SK-N-SH (cell line): ENCODE measurements around the gene SYNM. TPM values are rescaled to one million over a fixed set of nuclear protein-coding genes. Genes with fewer than 3 reads are reported as not detected.
A peak's percentile ranks its signal among the peaks of the same experiment; 100 is the strongest.

ENCODE experiments used
- CTCF ChIA-PET: fragments of 300-600, 350-600 bp; formaldehyde crosslinking; extraction: SDS; loops from one replicate; lab custom pipeline; 2021; lab: Yijun Ruan, JAX
- POLR2A ChIA-PET: fragments of 350-600 bp; sonication (Branson Sonifier 250); formaldehyde crosslinking; extraction: SDS; loops from one replicate; lab custom pipeline; 2020; ENCODE audit warnings: antibody characterized with exemption, inconsistent platforms; lab: Yijun Ruan, JAX
- DNase-seq: peaks from one replicate; pipeline ENCODE4 v3.0.0; 2012
- H2AFZ ChIP-seq: fragments of 200-600 bp; sonication (generic); 2 replicates; pipeline ENCODE4 v1.8.1; 2016; ENCODE audit warnings: antibody characterized with exemption, mild to moderate bottlenecking, low read depth
- H3F3A ChIP-seq: fragments of 200-600 bp; sonication (generic); replicated peaks from 2 replicates; pipeline ENCODE3; 2016; ENCODE audit warnings: antibody characterized with exemption, mild to moderate bottlenecking; ENCODE audit not compliant: insufficient read depth
- H3K27ac ChIP-seq, 2 experiments: fragments of 200-500 bp in 1 of 2; fragments of 200-600 bp in 1 of 2; sonication (Bioruptor generic) in 1 of 2; sonication (generic), shearing (Covaris generic) in 1 of 2; 2 replicates each; pipeline versions ENCODE4 v1.5.1 to v1.6.1; 2014 to 2016; ENCODE audit warnings: low read depth in 2 of 2, inconsistent platforms in 1 of 2, low read length in 1 of 2, mild to moderate bottlenecking in 1 of 2, mixed read lengths in 1 of 2
- H3K27me3 ChIP-seq: fragments of 200-600 bp; sonication (generic), shearing (Covaris generic); 2 replicates; pipeline ENCODE4 v1.6.1; 2016; ENCODE audit warnings: mixed run types; ENCODE audit not compliant: insufficient read depth
- H3K36me3 ChIP-seq, 2 experiments: fragments of 200-500 bp in 1 of 2; fragments of 200-600 bp in 1 of 2; sonication (Bioruptor generic) in 1 of 2; sonication (generic) in 1 of 2; replicated peaks in 1 of 2; 2 replicates each; pipeline versions ENCODE3 to v1.5.1; 2014 to 2016; ENCODE audit warnings: low read length in 1 of 2, mild to moderate bottlenecking in 1 of 2; ENCODE audit not compliant: insufficient read depth in 2 of 2, control insufficient read depth in 1 of 2
- H3K4me1 ChIP-seq, 2 experiments: fragments of 200-500 bp in 1 of 2; fragments of 200-600 bp in 1 of 2; sonication (Bioruptor generic) in 1 of 2; sonication (generic), shearing (Covaris generic) in 1 of 2; 2 replicates each; pipeline versions ENCODE4 v1.5.1 to v1.6.1; 2014 to 2016; ENCODE audit warnings: low read depth in 1 of 2, low read length in 1 of 2, mixed run types in 1 of 2; ENCODE audit not compliant: insufficient read depth in 2 of 2, control insufficient read depth in 1 of 2
- H3K4me2 ChIP-seq: fragments of 200-600 bp; sonication (generic), shearing (Covaris generic); 2 replicates; pipeline ENCODE4 v1.6.1; 2017; ENCODE audit warnings: mixed run types
- H3K4me3 ChIP-seq, 2 experiments: fragments of 200-500 bp in 1 of 2; fragments of 200-600 bp in 1 of 2; sonication (Bioruptor generic) in 1 of 2; sonication (generic), shearing (Covaris generic) in 1 of 2; 2 replicates each; pipeline versions ENCODE4 v1.5.1 to v1.8.1; 2014 to 2016; ENCODE audit warnings: low read depth in 2 of 2, inconsistent platforms in 1 of 2, low read length in 1 of 2, mild to moderate bottlenecking in 1 of 2, mixed read lengths in 1 of 2, moderate library complexity in 1 of 2
- H3K79me2 ChIP-seq: fragments of 200-600 bp; sonication (generic); 2 replicates; pipeline ENCODE4 v1.8.1; 2017; ENCODE audit warnings: mild to moderate bottlenecking; ENCODE audit not compliant: insufficient read depth
- H3K9ac ChIP-seq: fragments of 200-600 bp; sonication (generic); 2 replicates; pipeline ENCODE4 v1.6.1; 2017; ENCODE audit warnings: mixed run types
- H3K9me2 ChIP-seq: fragments of 200-600 bp; sonication (generic); 2 replicates; pipeline ENCODE4 v1.6.1; 2017; ENCODE audit warnings: mixed run types
- H3K9me3 ChIP-seq: fragments of 200-600 bp; sonication (generic); 2 replicates; pipeline ENCODE4 v1.6.1; 2017; ENCODE audit warnings: mixed run types, mild to moderate bottlenecking, moderate library complexity
- H4K20me1 ChIP-seq: fragments of 200-600 bp; sonication (generic); 2 replicates; pipeline ENCODE4 v1.6.1; 2017; ENCODE audit warnings: mild to moderate bottlenecking, mixed run types; ENCODE audit not compliant: insufficient read depth
- CHD2 ChIP-seq: fragments of 150-350 bp; IDR thresholded peaks from 2 replicates; pipeline ENCODE4 v1.6.1; 2018; ENCODE audit warnings: low read length; ENCODE audit not compliant: partially characterized antibody
- ELF1 ChIP-seq: IDR thresholded peaks from 2 replicates; pipeline ENCODE4 v1.4.0; 2012
- EZH2phosphoT487 ChIP-seq: fragments of 200-600 bp; sonication (generic); IDR thresholded peaks from 2 replicates; pipeline ENCODE4 v1.6.1; 2017; ENCODE audit warnings: low read depth, mixed run types, mild to moderate bottlenecking, antibody characterized with exemption, moderate library complexity, borderline replicate concordance
- FOXJ3 ChIP-seq: sonication (generic); formaldehyde crosslinking; IDR thresholded peaks from 2 replicates; pipeline ENCODE4 v1.5.1; 2020; ENCODE audit warnings: mild to moderate bottlenecking, missing genetic modification reagents
- GABPA ChIP-seq: IDR thresholded peaks from 2 replicates; pipeline ENCODE4 v1.4.0; 2012; ENCODE audit warnings: low read depth, mild to moderate bottlenecking
- GATA2 ChIP-seq: sonication (generic); formaldehyde crosslinking; IDR thresholded peaks from 2 replicates; pipeline ENCODE4 v1.5.0; 2020; ENCODE audit warnings: mild to moderate bottlenecking, missing genetic modification reagents
- JUND ChIP-seq: IDR thresholded peaks from 2 replicates; pipeline ENCODE4 v1.4.0; 2012
- MEF2A ChIP-seq: IDR thresholded peaks from 2 replicates; pipeline ENCODE4 v1.4.0; 2012; ENCODE audit warnings: low read depth, borderline replicate concordance
- MXI1 ChIP-seq: IDR thresholded peaks from 2 replicates; pipeline ENCODE4 v1.6.1; 2012; ENCODE audit warnings: mild to moderate bottlenecking, low read depth, low read length, improper control_type of control experiment
- RCOR1 ChIP-seq: fragments of 150-350 bp; IDR thresholded peaks from 2 replicates; pipeline ENCODE4 v1.6.1; 2017; ENCODE audit warnings: antibody characterized with exemption, low read length
- RFX5 ChIP-seq: IDR thresholded peaks from 2 replicates; pipeline ENCODE4 v1.6.1; 2012; ENCODE audit warnings: mild to moderate bottlenecking, improper control_type of control experiment, low read length
- TCF12 ChIP-seq: IDR thresholded peaks from 2 replicates; pipeline ENCODE4 v1.4.0; 2012
- YY1 ChIP-seq: IDR thresholded peaks from 2 replicates; pipeline ENCODE4 v1.4.0; 2012; ENCODE audit warnings: low read depth, mild to moderate bottlenecking
- WGBS: methylation state at CpG from one replicate; pipeline ENCODE4 v1.1.6; 2017; ENCODE audit warnings: low lambda C conversion rate; 5-methylcytosine and 5-hydroxymethylcytosine counted together
- polyA plus RNA-seq, 3 experiments: library from polyadenylated mRNA; depleted of rRNA; stranded (reverse); fragments of >200 nt; gene quantifications; 2 replicates each; pipeline ENCODE4 v1.2.3, GENCODE V29; 2012
- TF ChIP-seq, protein P1 (sequence below): fragments of 150-350 bp; IDR thresholded peaks from 2 replicates; pipeline ENCODE4 v1.6.1; 2017; ENCODE audit warnings: antibody characterized with exemption, low read length, low read depth, borderline replicate concordance
- TF ChIP-seq, protein P2 (sequence below): IDR thresholded peaks from 2 replicates; pipeline ENCODE4 v1.4.0; 2012; ENCODE audit warnings: low read depth, borderline replicate concordance
- TF ChIP-seq, protein P3 (sequence below): IDR thresholded peaks from 2 replicates; pipeline ENCODE4 v1.4.0; 2012; ENCODE audit warnings: low read depth
- TF ChIP-seq, protein P4 (sequence below): fragments of 200-600 bp; sonication (generic); IDR thresholded peaks from 2 replicates; pipeline ENCODE4 v1.6.1; 2017; ENCODE audit warnings: antibody characterized with exemption, mild to moderate bottlenecking, moderate library complexity

Gene SYNM
- polyA plus RNA-seq, 1 of the 3 experiments (the other 2 are of a cell fraction) = 5.0 TPM

DNA sequence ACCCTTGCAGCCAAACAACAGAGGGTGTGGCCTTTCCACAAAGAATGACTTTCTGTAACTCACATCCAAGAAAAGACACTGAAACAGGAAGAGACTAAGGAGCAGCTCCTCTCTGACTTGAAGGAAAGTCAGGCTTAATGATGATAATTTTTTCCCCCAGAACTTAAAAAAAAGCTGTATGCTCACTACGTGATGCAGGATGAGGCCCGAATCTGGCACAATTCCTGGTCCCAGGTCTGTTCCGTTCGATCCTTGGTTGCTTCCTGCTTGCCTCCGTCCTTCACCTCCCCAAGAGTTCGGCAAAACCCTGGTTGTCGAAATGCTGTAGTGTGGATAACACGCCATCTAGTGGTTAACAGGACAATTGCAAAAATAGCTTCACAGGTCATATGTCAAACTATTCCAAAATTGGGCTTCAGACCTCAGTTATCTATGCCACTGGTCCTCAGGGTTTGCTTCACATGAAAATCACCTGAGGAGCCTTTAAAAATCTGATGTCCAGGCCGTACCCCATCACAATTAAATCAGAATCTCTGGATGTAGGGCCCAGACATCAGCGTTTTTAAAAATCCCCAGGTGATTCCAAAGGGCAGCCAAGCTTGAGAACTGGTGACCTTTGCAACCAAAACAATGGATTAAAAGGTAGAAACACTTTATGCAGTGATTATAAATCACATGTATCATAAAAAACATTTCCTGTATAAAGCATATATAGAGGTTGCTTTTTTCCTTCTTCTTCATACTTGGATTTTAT, 28.1 kb upstream of the SYNM start (continued):
- TF ChIP-seq EZH2phosphoT487 = no peak
- TF ChIP-seq CHD2 = no peak
- TF ChIP-seq, protein P1, sequence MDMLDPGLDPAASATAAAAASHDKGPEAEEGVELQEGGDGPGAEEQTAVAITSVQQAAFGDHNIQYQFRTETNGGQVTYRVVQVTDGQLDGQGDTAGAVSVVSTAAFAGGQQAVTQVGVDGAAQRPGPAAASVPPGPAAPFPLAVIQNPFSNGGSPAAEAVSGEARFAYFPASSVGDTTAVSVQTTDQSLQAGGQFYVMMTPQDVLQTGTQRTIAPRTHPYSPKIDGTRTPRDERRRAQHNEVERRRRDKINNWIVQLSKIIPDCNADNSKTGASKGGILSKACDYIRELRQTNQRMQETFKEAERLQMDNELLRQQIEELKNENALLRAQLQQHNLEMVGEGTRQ = no peak
- no peak for TF ChIP-seq ELF1
- TF ChIP-seq JUND = no peak
- TF ChIP-seq FOXJ3 = no peak
- TF ChIP-seq GABPA = no peak
- TF ChIP-seq, protein P2, sequence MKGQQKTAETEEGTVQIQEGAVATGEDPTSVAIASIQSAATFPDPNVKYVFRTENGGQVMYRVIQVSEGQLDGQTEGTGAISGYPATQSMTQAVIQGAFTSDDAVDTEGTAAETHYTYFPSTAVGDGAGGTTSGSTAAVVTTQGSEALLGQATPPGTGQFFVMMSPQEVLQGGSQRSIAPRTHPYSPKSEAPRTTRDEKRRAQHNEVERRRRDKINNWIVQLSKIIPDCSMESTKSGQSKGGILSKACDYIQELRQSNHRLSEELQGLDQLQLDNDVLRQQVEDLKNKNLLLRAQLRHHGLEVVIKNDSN = no peak
- TF ChIP-seq YY1 = no peak
- TF ChIP-seq, protein P3, sequence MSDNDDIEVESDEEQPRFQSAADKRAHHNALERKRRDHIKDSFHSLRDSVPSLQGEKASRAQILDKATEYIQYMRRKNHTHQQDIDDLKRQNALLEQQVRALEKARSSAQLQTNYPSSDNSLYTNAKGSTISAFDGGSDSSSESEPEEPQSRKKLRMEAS = 0 out of 2 replicates have a peak, but pooled peaks have one; percentile 12

DNA sequence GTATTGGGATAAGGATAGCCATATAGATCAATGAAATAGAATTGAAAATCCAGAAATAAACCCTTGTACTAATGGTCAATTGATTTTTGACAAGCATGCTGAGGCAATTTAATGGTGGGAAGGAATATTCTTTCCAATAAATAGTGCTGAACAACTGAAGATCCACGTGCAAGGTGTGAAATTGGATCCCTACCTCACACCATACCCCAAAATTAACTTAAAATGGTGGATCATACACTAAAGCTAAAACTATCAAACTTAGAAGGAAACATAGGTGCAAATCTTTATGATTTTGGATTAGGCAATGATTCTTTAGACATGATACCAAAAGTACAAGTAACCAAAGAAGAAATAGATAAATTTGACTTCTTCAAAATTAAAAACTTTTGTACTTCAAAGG, 22.1 kb upstream of the SYNM start:
- ChIA-PET POLR2A (no interaction called here), CTCF (interaction anchor here (0.8 to 2.0 kb wide), 3 partner anchors 14 to 564 kb away, joined by 3 to 7 read pairs (median 3); no protein-coding TSS in a partner anchor)
- TF ChIP-seq MEF2A (no peak), GATA2 (CRISPR knock-in tag) (no peak), RCOR1 (no peak), MXI1 (no peak), RFX5 (no peak), GABPA (no peak), TCF12 (no peak), CHD2 (no peak)
- TF ChIP-seq, protein P4, sequence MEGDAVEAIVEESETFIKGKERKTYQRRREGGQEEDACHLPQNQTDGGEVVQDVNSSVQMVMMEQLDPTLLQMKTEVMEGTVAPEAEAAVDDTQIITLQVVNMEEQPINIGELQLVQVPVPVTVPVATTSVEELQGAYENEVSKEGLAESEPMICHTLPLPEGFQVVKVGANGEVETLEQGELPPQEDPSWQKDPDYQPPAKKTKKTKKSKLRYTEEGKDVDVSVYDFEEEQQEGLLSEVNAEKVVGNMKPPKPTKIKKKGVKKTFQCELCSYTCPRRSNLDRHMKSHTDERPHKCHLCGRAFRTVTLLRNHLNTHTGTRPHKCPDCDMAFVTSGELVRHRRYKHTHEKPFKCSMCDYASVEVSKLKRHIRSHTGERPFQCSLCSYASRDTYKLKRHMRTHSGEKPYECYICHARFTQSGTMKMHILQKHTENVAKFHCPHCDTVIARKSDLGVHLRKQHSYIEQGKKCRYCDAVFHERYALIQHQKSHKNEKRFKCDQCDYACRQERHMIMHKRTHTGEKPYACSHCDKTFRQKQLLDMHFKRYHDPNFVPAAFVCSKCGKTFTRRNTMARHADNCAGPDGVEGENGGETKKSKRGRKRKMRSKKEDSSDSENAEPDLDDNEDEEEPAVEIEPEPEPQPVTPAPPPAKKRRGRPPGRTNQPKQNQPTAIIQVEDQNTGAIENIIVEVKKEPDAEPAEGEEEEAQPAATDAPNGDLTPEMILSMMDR = no peak
- no peak for DNase-seq
- Histone ChIP-seq H3F3A (peaks cover 4% of the 10 kb centered on the region), H3K9me3 (no peaks in the 10 kb centered on the region), H3K4me3 (no peak overlapping the region), H3K27me3 (no peaks in the 10 kb centered on the region), H2AFZ (no peak overlapping the region), H3K79me2 (no peaks in the 10 kb centered on the region), H4K20me1 (no peaks in the 10 kb centered on the region), H3K4me2 (no peak overlapping the region), H3K4me1 (no peaks in the 10 kb centered on the region), H3K9me2 (no peaks in the 10 kb centered on the region), H3K27ac (no peak overlapping the region), H3K36me3 (no peaks in the 10 kb centered on the region), H3K9ac (no peak overlapping the region)
- 22% methylated on average over 1 of the region's 1 CpG for WGBS
